OCI-LY7 (cell line): ENCODE results near the gene ROR2. TPM values are rescaled to one million over a fixed set of nuclear protein-coding genes. Genes with fewer than 3 reads are reported as not detected.

Source experiments
- BruUV-seq: library from RNA; stranded (reverse); fragments of 400-500 nt; replicated peaks from 2 replicates; lab custom pipeline; 2021; lab: Mats Ljungman, UMichigan
- CTCF ChIA-PET: fragments of 300-600 bp; sonication (Branson Sonifier 250); formaldehyde crosslinking; loops from one replicate; lab custom pipeline; 2022; ENCODE audit warnings: antibody characterized with exemption; ENCODE audit not compliant: unreplicated experiment; lab: Charles Lee
- POLR2A ChIA-PET: fragments of 300-600 bp; sonication (Branson Sonifier 250); formaldehyde crosslinking; loops from one replicate; lab custom pipeline; 2022; ENCODE audit warnings: antibody characterized with exemption; lab: Charles Lee
- DNase-seq: peaks from one replicate; pipeline ENCODE4 v3.0.0-alpha.2; 2015; ENCODE audit warnings: low spot score
- H2AFZ ChIP-seq: fragments of 200-600 bp; sonication (generic), shearing (Covaris generic); 2 replicates; pipeline ENCODE4 v1.6.1; 2014; ENCODE audit warnings: mild to moderate bottlenecking, antibody characterized with exemption, low read length, moderate library complexity
- H3K27ac ChIP-seq: fragments of 200-600 bp; sonication (generic); 2 replicates; pipeline ENCODE4 v1.5.1; 2014; ENCODE audit warnings: mixed run types, low read depth, mild to moderate bottlenecking, moderate library complexity, low read length, inconsistent platforms; ENCODE audit not compliant: poor library complexity, severe bottlenecking
- H3K36me3 ChIP-seq: fragments of 200-600 bp; sonication (generic); 2 replicates; pipeline ENCODE4 v1.6.1; 2014; ENCODE audit warnings: mild to moderate bottlenecking, antibody characterized with exemption, low read length, moderate library complexity, mixed read lengths; ENCODE audit not compliant: insufficient read depth
- H3K4me1 ChIP-seq: fragments of 200-600 bp; sonication (generic); 2 replicates; pipeline ENCODE4 v1.5.1; 2014; ENCODE audit warnings: mild to moderate bottlenecking, low read length; ENCODE audit not compliant: insufficient read depth, poor library complexity, severe bottlenecking
- H3K4me2 ChIP-seq: fragments of 200-600 bp; sonication (generic); 2 replicates; pipeline ENCODE4 v1.6.1; 2014; ENCODE audit warnings: mild to moderate bottlenecking, low read length
- H3K4me3 ChIP-seq: fragments of 200-600 bp; sonication (generic); 2 replicates; pipeline ENCODE4 v1.5.1; 2014; ENCODE audit warnings: mild to moderate bottlenecking, low read depth, low read length; ENCODE audit not compliant: poor library complexity, severe bottlenecking
- H3K79me2 ChIP-seq: fragments of 200-600 bp; sonication (generic); 2 replicates; pipeline ENCODE4 v1.6.1; 2016; ENCODE audit warnings: low read depth, mild to moderate bottlenecking, low read length, moderate library complexity, mixed read lengths; ENCODE audit not compliant: insufficient read depth
- H3K9me2 ChIP-seq: fragments of 200-600 bp; sonication (generic); 2 replicates; pipeline ENCODE4 v1.6.1; 2016; ENCODE audit warnings: mild to moderate bottlenecking, low read length, mixed read lengths; ENCODE audit not compliant: insufficient read depth
- H3K9me3 ChIP-seq: fragments of 200-600 bp; sonication (generic); 2 replicates; pipeline ENCODE4 v1.6.1; 2014; ENCODE audit warnings: mild to moderate bottlenecking, mixed run types, low read length, mixed read lengths
- H4K20me1 ChIP-seq: fragments of 200-600 bp; sonication (generic); 2 replicates; pipeline ENCODE4 v1.6.1; 2014; ENCODE audit warnings: mild to moderate bottlenecking, antibody characterized with exemption, low read length, moderate library complexity, mixed read lengths; ENCODE audit not compliant: insufficient read depth
- EZH2phosphoT487 ChIP-seq: fragments of 200-600 bp; sonication (generic); IDR thresholded peaks from 2 replicates; pipeline ENCODE4 v1.6.1; 2018; ENCODE audit warnings: low read depth, borderline replicate concordance, mild to moderate bottlenecking, mixed run types, antibody characterized with exemption, low read length, moderate library complexity, mixed read lengths
- intact Hi-C: fragments of 100-400 bp; cut with micrococcal nuclease; formaldehyde crosslinking; loops from one replicate; pipeline ENCODE4 v1.10.0; 2022; ENCODE audit not compliant: unreplicated experiment
- total RNA-seq, 2 experiments: library from RNA; depleted of rRNA in 1 of 2; stranded (reverse); fragments of >200 nt in 1 of 2; shearing (Covaris generic) in 1 of 2; gene quantifications; 2 replicates each; pipeline ENCODE4 v1.2.3, GENCODE V29; 2014 to 2022
- TF ChIP-seq, protein P1 (sequence below): fragments of 200-600 bp; sonication (generic); conservative IDR thresholded peaks from 2 replicates; pipeline ENCODE4 v1.5.1; 2014; ENCODE audit warnings: mild to moderate bottlenecking, antibody characterized with exemption, low read length, moderate library complexity, mixed read lengths

ROR2 gene
- total RNA-seq, 2 experiments from 2014 or later, result 0.10 to 0.19 TPM

DNA sequence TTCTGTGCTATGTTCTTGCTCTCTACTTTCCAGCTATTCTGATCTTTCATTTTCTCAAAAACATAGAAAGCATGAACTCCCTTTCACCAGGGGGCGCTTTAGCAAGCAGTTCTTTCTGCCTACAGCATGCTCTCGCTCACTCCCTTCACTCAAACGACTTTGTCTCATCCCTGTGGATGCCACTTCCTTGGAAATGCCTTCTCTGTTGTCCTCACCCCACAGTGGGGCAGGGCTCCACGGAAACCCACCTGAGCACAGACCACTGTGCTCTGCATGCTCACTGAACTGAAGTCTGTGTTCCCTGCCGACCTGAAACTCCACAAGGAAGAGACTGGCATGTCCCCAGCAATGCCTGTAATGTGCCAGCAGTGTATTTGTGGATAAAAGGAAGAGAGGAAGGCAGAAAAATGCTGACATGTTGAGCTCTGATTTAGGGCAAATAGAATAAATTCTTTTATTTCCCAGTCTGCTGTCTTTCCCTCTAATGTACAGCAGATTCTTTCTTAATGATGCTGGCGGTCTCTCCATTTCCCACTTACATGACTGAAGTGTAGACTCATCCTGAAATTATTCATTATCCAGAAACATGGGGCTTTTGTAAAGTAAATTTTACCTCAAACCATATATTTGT, 4.9 kb upstream of the ROR2 start:
- CTCF ChIA-PET, result no interaction called here
- intact Hi-C loops, result loop anchor here (10.0 kb wide), 1 partner anchor 180 kb away; no protein-coding TSS in a partner anchor
- POLR2A ChIA-PET, result no interaction called here
- Histone ChIP-seq H3K9me3 (no peaks in the 10 kb centered on the region), H4K20me1 (no peaks in the 10 kb centered on the region), H3K27ac (no peak overlapping the region), H2AFZ (peak overlapping the region; percentile 34; the same call in 1 of the 2 replicates), H3K4me1 (no peaks in the 10 kb centered on the region), H3K79me2 (no peaks in the 10 kb centered on the region), H3K4me2 (peak overlapping the region; percentile 4; the same call in 1 of the 2 replicates), H3K9me2 (no peaks in the 10 kb centered on the region), H3K36me3 (no peaks in the 10 kb centered on the region), H3K4me3 (no peak overlapping the region)
- peak; percentile 40 for DNase-seq
- TF ChIP-seq, protein P1, sequence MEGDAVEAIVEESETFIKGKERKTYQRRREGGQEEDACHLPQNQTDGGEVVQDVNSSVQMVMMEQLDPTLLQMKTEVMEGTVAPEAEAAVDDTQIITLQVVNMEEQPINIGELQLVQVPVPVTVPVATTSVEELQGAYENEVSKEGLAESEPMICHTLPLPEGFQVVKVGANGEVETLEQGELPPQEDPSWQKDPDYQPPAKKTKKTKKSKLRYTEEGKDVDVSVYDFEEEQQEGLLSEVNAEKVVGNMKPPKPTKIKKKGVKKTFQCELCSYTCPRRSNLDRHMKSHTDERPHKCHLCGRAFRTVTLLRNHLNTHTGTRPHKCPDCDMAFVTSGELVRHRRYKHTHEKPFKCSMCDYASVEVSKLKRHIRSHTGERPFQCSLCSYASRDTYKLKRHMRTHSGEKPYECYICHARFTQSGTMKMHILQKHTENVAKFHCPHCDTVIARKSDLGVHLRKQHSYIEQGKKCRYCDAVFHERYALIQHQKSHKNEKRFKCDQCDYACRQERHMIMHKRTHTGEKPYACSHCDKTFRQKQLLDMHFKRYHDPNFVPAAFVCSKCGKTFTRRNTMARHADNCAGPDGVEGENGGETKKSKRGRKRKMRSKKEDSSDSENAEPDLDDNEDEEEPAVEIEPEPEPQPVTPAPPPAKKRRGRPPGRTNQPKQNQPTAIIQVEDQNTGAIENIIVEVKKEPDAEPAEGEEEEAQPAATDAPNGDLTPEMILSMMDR, result peak; percentile 82
- TF ChIP-seq EZH2phosphoT487, result no peak
- BruUV-seq, result no TSS peak

DNA sequence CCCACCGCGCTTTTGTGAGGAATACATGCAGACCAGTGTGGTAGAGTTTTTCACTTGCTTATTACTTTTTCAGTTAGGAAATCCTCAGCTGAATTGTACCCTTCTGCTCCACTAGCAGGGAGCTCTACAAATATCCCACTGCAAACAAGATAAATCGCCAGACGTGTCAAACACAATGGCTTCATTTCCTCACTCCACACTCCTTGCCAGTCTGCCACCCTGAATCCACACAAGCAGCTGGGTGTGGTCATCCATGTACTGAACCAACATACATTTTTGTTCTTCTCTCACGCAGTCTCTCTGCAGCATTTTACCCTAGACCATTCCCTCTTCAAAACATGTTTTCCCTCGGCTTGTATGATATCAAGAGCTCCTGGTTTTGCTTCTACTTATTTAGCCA, 3.7 kb upstream of the ROR2 start:
- no TSS peak for BruUV-seq
- no peak for TF ChIP-seq EZH2phosphoT487
- TF ChIP-seq, protein P1, result no peak
- intact Hi-C loops, result loop anchor here (10.0 kb wide), 1 partner anchor 179 kb away; no protein-coding TSS in a partner anchor
- ChIA-PET POLR2A (no interaction called here), CTCF (no interaction called here)
- H3K4me3 ChIP-seq, result no peak overlapping the region
- no peak overlapping the region for H3K4me2 ChIP-seq
- no peak overlapping the region for H2AFZ ChIP-seq
- H4K20me1 ChIP-seq, result no peaks in the 10 kb centered on the region
- no peak overlapping the region for H3K27ac ChIP-seq
- H3K9me3 ChIP-seq, result no peaks in the 10 kb centered on the region
- DNase-seq, result no peak
- no peaks in the 10 kb centered on the region for H3K79me2 ChIP-seq
- no peaks in the 10 kb centered on the region for H3K9me2 ChIP-seq
- no peaks in the 10 kb centered on the region for H3K36me3 ChIP-seq
- H3K4me1 ChIP-seq, result no peaks in the 10 kb centered on the region

DNA sequence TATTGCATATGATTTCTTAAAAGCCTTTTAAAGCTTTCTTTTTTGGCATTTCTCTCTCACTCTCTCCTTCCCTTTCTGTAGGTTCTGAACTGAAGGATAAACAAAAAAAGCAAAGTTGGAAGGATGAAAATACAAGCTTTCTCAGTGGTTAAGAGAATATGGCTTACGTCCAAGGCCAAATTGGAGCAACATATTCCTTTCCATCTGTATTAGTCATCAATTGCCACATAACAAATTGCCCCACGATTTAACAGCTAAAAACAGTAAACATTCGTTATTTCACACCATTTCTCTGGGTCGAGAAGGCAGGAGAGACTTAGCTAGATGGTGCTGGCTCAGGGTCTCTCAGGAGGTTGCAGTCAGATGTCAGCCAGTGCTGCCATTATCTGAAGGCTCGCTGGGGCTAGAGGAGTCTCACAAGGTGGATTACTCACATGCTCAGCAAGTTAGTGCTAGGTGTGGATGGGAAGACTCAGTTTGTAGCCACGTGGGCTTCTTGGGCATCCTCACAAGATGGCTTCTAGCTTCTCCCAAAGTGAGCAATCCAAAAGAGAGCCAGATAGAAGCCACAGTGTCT, 2.0 kb upstream of the ROR2 start:
- Histone ChIP-seq H3K4me3 (no peak overlapping the region), H3K9me3 (no peaks in the 10 kb centered on the region), H3K4me1 (no peaks in the 10 kb centered on the region), H3K4me2 (no peak overlapping the region), H3K9me2 (no peaks in the 10 kb centered on the region), H3K27ac (no peak overlapping the region), H2AFZ (no peak overlapping the region), H3K36me3 (no peaks in the 10 kb centered on the region), H4K20me1 (no peaks in the 10 kb centered on the region), H3K79me2 (no peaks in the 10 kb centered on the region)
- POLR2A ChIA-PET, result interaction anchor here (0.7 kb wide), 1 partner anchor 200 kb away, joined by 3 read pairs; no protein-coding TSS in a partner anchor
- intact Hi-C loops, result loop anchor here (10.0 kb wide), 1 partner anchor 177 kb away; no protein-coding TSS in a partner anchor
- CTCF ChIA-PET, result no interaction called here
- TF ChIP-seq, protein P1, result no peak
- no peak for TF ChIP-seq EZH2phosphoT487
- DNase-seq, result no peak
- BruUV-seq, result no TSS peak
